SU-DHL-6 (cell line): Measurements from ENCODE around the gene EREG.

Source experiments
- H2AFZ ChIP-seq: fragments of 200-600 bp; sonication (generic); 2 replicates; pipeline ENCODE4 v1.6.1; 2014; ENCODE audit warnings: low read depth, mild to moderate bottlenecking, moderate library complexity, mixed read lengths, antibody characterized with exemption, low read length; ENCODE audit not compliant: severe bottlenecking
- H3F3A ChIP-seq: fragments of 200-600 bp; shearing (Covaris generic); 2 replicates; pipeline ENCODE4 v1.6.0; 2016; ENCODE audit warnings: antibody characterized with exemption, mild to moderate bottlenecking; ENCODE audit not compliant: insufficient read depth
- H3K27ac ChIP-seq: fragments of 200-600 bp; sonication (generic); 2 replicates; pipeline ENCODE4 v1.5.1; 2016; ENCODE audit warnings: low read depth, mild to moderate bottlenecking, low read length, moderate library complexity, mixed read lengths
- H3K27me3 ChIP-seq: fragments of 200-600 bp; sonication (generic), shearing (Covaris generic); 2 replicates; pipeline ENCODE4 v1.6.0; 2014; ENCODE audit warnings: mild to moderate bottlenecking, low read length
- H3K36me3 ChIP-seq: fragments of 200-600 bp; sonication (generic); 2 replicates; pipeline ENCODE4 v1.6.1; 2014; ENCODE audit warnings: mild to moderate bottlenecking, low read length, mixed read lengths
- H3K4me2 ChIP-seq: fragments of 300-600, 200-600 bp; shearing (Covaris generic), sonication (generic); 2 replicates; pipeline ENCODE4 v1.6.0; 2014; ENCODE audit warnings: low read length, low read depth, mild to moderate bottlenecking; ENCODE audit not compliant: poor library complexity, severe bottlenecking
- H3K4me3 ChIP-seq: fragments of 200-600 bp; sonication (generic); 2 replicates; pipeline ENCODE4 v1.5.1; 2014; ENCODE audit warnings: antibody characterized with exemption, low read length, mild to moderate bottlenecking, mixed read lengths; ENCODE audit not compliant: insufficient read depth, poor library complexity, severe bottlenecking
- H3K79me2 ChIP-seq: fragments of 200-600 bp; sonication (generic); 2 replicates; pipeline ENCODE4 v1.6.1; 2014; ENCODE audit warnings: mild to moderate bottlenecking, low read length, moderate library complexity; ENCODE audit not compliant: insufficient read depth
- H3K9ac ChIP-seq: fragments of 200-600 bp; sonication (generic); 2 replicates; pipeline ENCODE4 v1.7.0; 2014; ENCODE audit warnings: mild to moderate bottlenecking, low read length
- H3K9me2 ChIP-seq: fragments of 200-600 bp; sonication (generic); replicated peaks from 2 replicates; pipeline ENCODE4 v1.6.1; 2014; ENCODE audit warnings: low read length; ENCODE audit not compliant: insufficient read depth
- H3K9me3 ChIP-seq: fragments of 200-600 bp; sonication (generic); 2 replicates; pipeline ENCODE4 v1.6.1; 2014; ENCODE audit warnings: low read length, mixed read lengths; ENCODE audit not compliant: insufficient read depth
- H4K20me1 ChIP-seq: fragments of 200-600 bp; sonication (generic); 2 replicates; pipeline ENCODE4 v1.6.1; 2014; ENCODE audit warnings: low read depth, mild to moderate bottlenecking, antibody characterized with exemption, low read length, moderate library complexity, mixed read lengths
- EZH2phosphoT487 ChIP-seq: fragments of 200-600 bp; sonication (generic), shearing (Covaris generic); conservative IDR thresholded peaks from 2 replicates; pipeline ENCODE4 v1.6.1; 2018; ENCODE audit warnings: mild to moderate bottlenecking, antibody characterized with exemption, low read length, moderate library complexity, mixed read lengths
- TF ChIP-seq, protein P1 (sequence below): fragments of 200-600 bp; sonication (generic); IDR thresholded peaks from one replicate; pipeline ENCODE4 v1.5.1; 2017; ENCODE audit warnings: antibody characterized with exemption, mild to moderate bottlenecking, low read length, moderate library complexity; ENCODE audit not compliant: insufficient read depth, poor library complexity, severe bottlenecking

Gene EREG

GRCh38 chr4:74402692-74403456 lies 37.9 kb downstream of the EREG start:
- Histone ChIP-seq H3K27me3 (no peaks in the 10 kb centered on the region), H3K9ac (no peak overlapping the region), H3K4me3 (no peak overlapping the region), H3K36me3 (no peaks in the 10 kb centered on the region), H3K4me2 (no peak overlapping the region), H2AFZ (no peak overlapping the region), H3K79me2 (no peaks in the 10 kb centered on the region), H3K9me2 (no peaks in the 10 kb centered on the region), H4K20me1 (no peaks in the 10 kb centered on the region), H3K27ac (no peak overlapping the region), H3K9me3 (no peaks in the 10 kb centered on the region), H3F3A (no peaks in the 10 kb centered on the region)
- TF ChIP-seq, protein P1, sequence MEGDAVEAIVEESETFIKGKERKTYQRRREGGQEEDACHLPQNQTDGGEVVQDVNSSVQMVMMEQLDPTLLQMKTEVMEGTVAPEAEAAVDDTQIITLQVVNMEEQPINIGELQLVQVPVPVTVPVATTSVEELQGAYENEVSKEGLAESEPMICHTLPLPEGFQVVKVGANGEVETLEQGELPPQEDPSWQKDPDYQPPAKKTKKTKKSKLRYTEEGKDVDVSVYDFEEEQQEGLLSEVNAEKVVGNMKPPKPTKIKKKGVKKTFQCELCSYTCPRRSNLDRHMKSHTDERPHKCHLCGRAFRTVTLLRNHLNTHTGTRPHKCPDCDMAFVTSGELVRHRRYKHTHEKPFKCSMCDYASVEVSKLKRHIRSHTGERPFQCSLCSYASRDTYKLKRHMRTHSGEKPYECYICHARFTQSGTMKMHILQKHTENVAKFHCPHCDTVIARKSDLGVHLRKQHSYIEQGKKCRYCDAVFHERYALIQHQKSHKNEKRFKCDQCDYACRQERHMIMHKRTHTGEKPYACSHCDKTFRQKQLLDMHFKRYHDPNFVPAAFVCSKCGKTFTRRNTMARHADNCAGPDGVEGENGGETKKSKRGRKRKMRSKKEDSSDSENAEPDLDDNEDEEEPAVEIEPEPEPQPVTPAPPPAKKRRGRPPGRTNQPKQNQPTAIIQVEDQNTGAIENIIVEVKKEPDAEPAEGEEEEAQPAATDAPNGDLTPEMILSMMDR = no peak
- no peak for TF ChIP-seq EZH2phosphoT487

DNA sequence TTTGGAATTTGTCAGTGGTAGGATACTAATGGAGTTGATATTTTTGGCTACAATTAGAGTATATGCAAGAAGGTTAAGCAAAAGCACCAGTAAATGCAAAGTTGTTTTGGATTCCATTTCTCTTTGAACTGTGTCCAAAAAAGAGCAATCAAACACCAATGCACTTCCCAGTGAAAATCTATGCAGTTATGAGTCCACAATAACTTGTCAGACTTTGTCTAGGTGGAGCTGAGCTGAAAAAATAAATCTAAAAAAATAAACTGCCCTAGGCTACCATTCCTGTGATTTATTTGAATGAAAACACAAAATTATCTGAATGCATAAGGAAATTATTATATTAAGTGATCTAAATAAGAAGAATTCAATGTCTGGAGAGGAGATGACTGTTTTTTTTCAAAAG lies 42.9 kb downstream of the EREG start:
- H3K27ac ChIP-seq = no peak overlapping the region

DNA sequence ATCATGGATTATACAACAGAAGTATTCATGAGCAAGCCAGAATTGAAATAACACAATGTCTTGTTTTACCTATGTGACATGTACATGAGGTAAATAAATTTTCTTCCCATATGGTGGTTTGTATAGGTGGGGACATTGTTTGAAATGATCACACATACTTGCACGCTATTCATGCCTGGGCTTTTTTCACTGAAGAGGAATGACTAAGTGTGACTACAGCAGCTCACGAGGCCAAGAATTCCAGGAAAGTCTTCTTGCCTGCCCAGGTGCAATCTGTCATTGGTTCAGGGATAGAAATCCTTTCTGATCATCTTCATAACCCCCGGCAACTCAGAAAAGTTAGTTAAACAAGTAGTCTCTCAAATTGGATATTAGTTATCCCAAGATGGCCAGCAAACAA lies 43.7 kb downstream of the EREG start:
- no peak overlapping the region for H3K4me2 ChIP-seq
- H4K20me1 ChIP-seq = no peaks in the 10 kb centered on the region
- no peaks in the 10 kb centered on the region for H3K36me3 ChIP-seq
- no peaks in the 10 kb centered on the region for H3K27me3 ChIP-seq
- TF ChIP-seq, protein P1 = no peak
- TF ChIP-seq EZH2phosphoT487 = no peak
- no peaks in the 10 kb centered on the region for H3K9me2 ChIP-seq
- no peak overlapping the region for H3K9ac ChIP-seq
- H3K4me3 ChIP-seq = no peak overlapping the region
- no peaks in the 10 kb centered on the region for H3K79me2 ChIP-seq
- H3K27ac ChIP-seq = no peak overlapping the region
- H3K9me3 ChIP-seq = no peaks in the 10 kb centered on the region
- H2AFZ ChIP-seq = no peak overlapping the region
- no peaks in the 10 kb centered on the region for H3F3A ChIP-seq

More for the DNA sequence above, 42.9 kb downstream of the EREG start:
- H3K4me3 ChIP-seq = no peak overlapping the region
- H2AFZ ChIP-seq = no peak overlapping the region
- no peak overlapping the region for H3K4me2 ChIP-seq
- H3K36me3 ChIP-seq = no peaks in the 10 kb centered on the region
- H3K9ac ChIP-seq = no peak overlapping the region
- H4K20me1 ChIP-seq = no peaks in the 10 kb centered on the region
- H3K27me3 ChIP-seq = no peaks in the 10 kb centered on the region
- H3F3A ChIP-seq = no peaks in the 10 kb centered on the region
- TF ChIP-seq, protein P1 = no peak
- TF ChIP-seq EZH2phosphoT487 = no peak
- H3K79me2 ChIP-seq = no peaks in the 10 kb centered on the region
- H3K9me2 ChIP-seq = no peaks in the 10 kb centered on the region
- no peaks in the 10 kb centered on the region for H3K9me3 ChIP-seq
